A673 (cell line): Measurements from ENCODE around the gene CHCHD3. TPM values are rescaled to one million over a fixed set of nuclear protein-coding genes. Genes with fewer than 3 reads are reported as not detected.

Experiments
- BruUV-seq: library from RNA; stranded (reverse); fragments of 400-500 nt; replicated peaks from 2 replicates; lab custom pipeline; 2021; lab: Mats Ljungman, UMichigan
- CTCF ChIA-PET: fragments of 300-600 bp; sonication (Branson Sonifier 250); formaldehyde crosslinking; loops from one replicate; lab custom pipeline; 2022; ENCODE audit warnings: antibody characterized with exemption; lab: Charles Lee
- POLR2A ChIA-PET: fragments of 300-600 bp; sonication (Branson Sonifier 250); formaldehyde crosslinking; loops from one replicate; lab custom pipeline; 2022; ENCODE audit warnings: antibody characterized with exemption; ENCODE audit not compliant: low non-redundant PET; lab: Charles Lee
- DNase-seq: peaks from one replicate; pipeline ENCODE4 v3.0.0-alpha.2; 2015; ENCODE audit warnings: low spot score
- H3K27ac ChIP-seq: fragments of 200-600 bp; sonication (generic); 2 replicates; pipeline ENCODE4 v1.5.1; 2016; ENCODE audit warnings: mixed run types, low read depth, mild to moderate bottlenecking, mixed read lengths, antibody characterized with exemption, low read length; ENCODE audit not compliant: poor library complexity, severe bottlenecking
- H3K27me3 ChIP-seq: fragments of 200-600 bp; sonication (generic); replicated peaks from 2 replicates; pipeline ENCODE4 v1.6.1; 2017; ENCODE audit warnings: mixed run types, low read depth, mild to moderate bottlenecking, mixed read lengths, antibody characterized with exemption, low read length; ENCODE audit not compliant: insufficient read depth, poor library complexity
- H3K36me3 ChIP-seq: fragments of 200-600 bp; sonication (generic); 2 replicates; pipeline ENCODE4 v1.6.1; 2016; ENCODE audit warnings: mixed run types, mild to moderate bottlenecking, mixed read lengths, antibody characterized with exemption, low read length; ENCODE audit not compliant: insufficient read depth, poor library complexity, severe bottlenecking
- H3K4me1 ChIP-seq: fragments of 200-600 bp; sonication (generic); 2 replicates; pipeline ENCODE4 v1.6.1; 2017; ENCODE audit warnings: mixed run types, mild to moderate bottlenecking, mixed read lengths, antibody characterized with exemption, low read length; ENCODE audit not compliant: insufficient read depth, poor library complexity, severe bottlenecking
- H3K4me3 ChIP-seq: fragments of 200-600 bp; sonication (generic); 2 replicates; pipeline ENCODE4 v1.5.1; 2016; ENCODE audit warnings: low read depth, mixed run types, mild to moderate bottlenecking, mixed read lengths, low read length; ENCODE audit not compliant: poor library complexity, severe bottlenecking
- H3K9me3 ChIP-seq: fragments of 200-600 bp; sonication (generic); 2 replicates; pipeline ENCODE4 v1.6.1; 2016; ENCODE audit warnings: mixed run types, low read depth, mild to moderate bottlenecking, mixed read lengths, antibody characterized with exemption, low read length; ENCODE audit not compliant: poor library complexity, severe bottlenecking
- CTCF ChIP-seq: fragments of 300-800, 200-600 bp; sonication (generic); conservative IDR thresholded peaks from 2 replicates; pipeline ENCODE4 v1.5.1; 2017; ENCODE audit warnings: low read depth, mild to moderate bottlenecking, antibody characterized with exemption, low read length, moderate library complexity, mixed read lengths
- EZH2 ChIP-seq: fragments of 200-600 bp; sonication (generic); IDR thresholded peaks from 2 replicates; pipeline ENCODE4 v1.6.1; 2017; ENCODE audit warnings: borderline replicate concordance, low read depth, mild to moderate bottlenecking, mixed read lengths, antibody characterized with exemption, low read length; ENCODE audit not compliant: poor library complexity, severe bottlenecking
- intact Hi-C: fragments of 100-400 bp; cut with micrococcal nuclease; formaldehyde crosslinking; loops from one replicate; pipeline ENCODE4 v1.10.0; 2022; ENCODE audit not compliant: unreplicated experiment
- total RNA-seq: library from RNA; stranded (reverse); gene quantifications from 2 replicates; pipeline ENCODE4 v1.2.3, GENCODE V29; 2021

The CHCHD3 gene
- total RNA-seq, 1 experiment from 2014 or later, result 128 TPM

DNA sequence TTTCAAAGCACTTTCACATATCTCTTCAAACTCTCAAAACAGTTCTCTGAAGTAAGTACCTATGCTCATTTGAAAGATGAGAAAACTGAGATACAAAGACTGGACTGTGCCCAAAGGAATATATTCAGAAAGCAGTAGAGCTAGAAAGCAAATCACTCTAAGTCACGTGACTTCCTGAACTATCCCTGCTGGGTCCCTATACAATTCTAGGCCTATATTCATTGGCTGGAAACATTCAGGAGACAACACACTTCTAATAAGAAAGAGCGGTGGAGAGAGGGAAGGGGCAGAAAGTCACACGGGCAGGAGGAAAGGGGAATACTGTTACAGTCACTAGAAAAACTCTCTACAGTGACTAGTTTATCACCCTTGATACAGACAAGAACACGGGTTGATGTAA is 140.0 kb downstream of the CHCHD3 start:
- Histone ChIP-seq H3K27me3 (no peaks in the 10 kb centered on the region), H3K4me3 (no peak overlapping the region), H3K27ac (no peak overlapping the region), H3K4me1 (peaks cover 7% of the 10 kb centered on the region), H3K9me3 (no peaks in the 10 kb centered on the region), H3K36me3 (no peaks in the 10 kb centered on the region)
- intact Hi-C loops, result no loop called here
- no peak for TF ChIP-seq CTCF
- TF ChIP-seq EZH2, result no peak
- no TSS peak for BruUV-seq
- peak; percentile 22 for DNase-seq
- CTCF ChIA-PET, result no interaction called here
- POLR2A ChIA-PET, result no interaction called here

- Histone ChIP-seq H3K27ac (no peak overlapping the region), H3K4me3 (no peak overlapping the region), H3K36me3 (no peaks in the 10 kb centered on the region), H3K9me3 (no peaks in the 10 kb centered on the region), H3K4me1 (peaks cover 7% of the 10 kb centered on the region), H3K27me3 (no peaks in the 10 kb centered on the region)
- ChIA-PET CTCF (no interaction called here), POLR2A (no interaction called here)
- TF ChIP-seq EZH2, result no peak
- TF ChIP-seq CTCF, result no peak
- intact Hi-C loops, result no loop called here
- BruUV-seq, result no TSS peak
- DNase-seq, result no peak
These were observed 140.5 kb downstream of the CHCHD3 start for GRCh38 chr7:132941428-132941827.

DNA sequence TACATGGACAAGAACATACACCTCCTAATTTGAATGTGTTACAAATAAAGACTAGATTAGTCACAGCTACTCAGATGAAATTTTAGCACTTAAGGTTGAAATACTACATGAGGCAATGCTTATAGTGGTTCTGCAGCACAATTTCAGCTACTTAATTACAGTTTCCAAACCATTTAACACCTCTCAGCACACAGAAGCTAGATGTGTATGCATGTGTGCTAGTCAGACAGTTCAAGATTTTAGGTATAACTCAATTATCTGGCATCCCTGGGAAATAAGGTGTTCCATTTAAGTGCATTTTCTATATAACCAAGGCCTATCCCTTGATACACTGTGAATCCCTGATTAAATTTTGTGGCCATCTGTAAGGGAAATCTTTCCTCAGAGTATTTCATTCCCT is 141.8 kb downstream of the CHCHD3 start:
- no peak for DNase-seq
- H3K4me3 ChIP-seq, result no peak overlapping the region
- intact Hi-C loops, result no loop called here
- peaks cover 7% of the 10 kb centered on the region for H3K4me1 ChIP-seq
- ChIA-PET POLR2A (no interaction called here), CTCF (no interaction called here)
- H3K36me3 ChIP-seq, result peaks cover 4% of the 10 kb centered on the region
- TF ChIP-seq EZH2 (no peak), CTCF (no peak)
- no TSS peak for BruUV-seq
- no peaks in the 10 kb centered on the region for H3K9me3 ChIP-seq
- no peak overlapping the region for H3K27ac ChIP-seq
- H3K27me3 ChIP-seq, result no peaks in the 10 kb centered on the region
